Stimulated activated naive CD4-positive, alpha-beta T cell (primary cell): ENCODE measurements around the gene ABCC10.
A peak's percentile ranks its signal among the peaks of the same experiment; 100 is the strongest.
"Not testable (repeated sequence)": the region's sequence is repeated elsewhere in the genome, so short reads cannot be mapped to it uniquely, and the experiment has no call there.

Experiments used
- DNase-seq, 6 experiments: peaks; one replicate each; lab custom pipeline; 2025; lab: John Stamatoyannopoulos, UW

The ABCC10 gene

GRCh38 chr6:43447604-43448003 lies 20.3 kb downstream of the ABCC10 start:
- no peak for DNase-seq

GRCh38 chr6:43448916-43449315 lies 21.6 kb downstream of the ABCC10 start:
- no peak for DNase-seq

GRCh38 chr6:43450699-43451131 lies 23.4 kb downstream of the ABCC10 start:
- DNase-seq: no peak

GRCh38 chr6:43451348-43451747 lies 24.0 kb downstream of the ABCC10 start:
- DNase-seq: no peak

- DNase-seq: no peak
Measured at GRCh38 chr6:43451939-43452338, 24.6 kb downstream of the ABCC10 start.

GRCh38 chr6:43452896-43453295 lies 25.6 kb downstream of the ABCC10 start:
- DNase-seq: no peak

- no peak for DNase-seq
Measured at GRCh38 chr6:43453831-43454230, 26.5 kb downstream of the ABCC10 start.

- DNase-seq: peak in 5 of 6 experiments; percentile 23 to 53 (median 46)
Measured at GRCh38 chr6:43454290-43454695, 27.0 kb downstream of the ABCC10 start.

GRCh38 chr6:43454696-43455530 lies 27.6 kb downstream of the ABCC10 start:
- DNase-seq: peak in 5 of 6 experiments; percentile 40 to 58 (median 47)

GRCh38 chr6:43455531-43456428 lies 28.4 kb downstream of the ABCC10 start, which contains the start of gene DLK2:
DLK2 (minus strand) TSS chr6:43455548; CDS start chr6:43454825, 723 bp downstream.
- DNase-seq: peak; percentile 24 to 69 (median 50)

GRCh38 chr6:43457643-43458042 lies 30.3 kb downstream of the ABCC10 start:
- DNase-seq: no peak

GRCh38 chr6:43458154-43458553 lies 30.8 kb downstream of the ABCC10 start:
- DNase-seq: not testable (repeated sequence)

- DNase-seq: no peak
Measured at GRCh38 chr6:43459535-43459934, 32.2 kb downstream of the ABCC10 start.

- no peak for DNase-seq
Measured at GRCh38 chr6:43460032-43460431, 32.7 kb downstream of the ABCC10 start.

- DNase-seq: no peak
Measured at GRCh38 chr6:43461936-43462335, 34.6 kb downstream of the ABCC10 start.

- no peak for DNase-seq
Measured at GRCh38 chr6:43464337-43464736, 37.0 kb downstream of the ABCC10 start.

GRCh38 chr6:43465948-43466347 lies 38.6 kb downstream of the ABCC10 start:
- no peak for DNase-seq

- DNase-seq: not testable (repeated sequence)
Measured at GRCh38 chr6:43467265-43467664, 39.9 kb downstream of the ABCC10 start.

GRCh38 chr6:43467752-43468151 lies 40.4 kb downstream of the ABCC10 start:
- DNase-seq: no peak

GRCh38 chr6:43468240-43468639 lies 40.9 kb downstream of the ABCC10 start:
- no peak for DNase-seq

GRCh38 chr6:43468748-43469681 lies 41.7 kb downstream of the ABCC10 start:
- DNase-seq: no peak
